Loucy (cell line): ENCODE measurements around the gene TMEM232.

Source experiments
- CTCF ChIP-seq: fragments of 200-600 bp; sonication (generic); conservative IDR thresholded peaks from 2 replicates; pipeline ENCODE4 v1.5.1; 2014; ENCODE audit warnings: mild to moderate bottlenecking, antibody characterized with exemption, low read length
- EZH2phosphoT487 ChIP-seq: fragments of 200-600 bp; IDR thresholded peaks from 2 replicates; pipeline ENCODE4 v1.6.1; 2018; ENCODE audit warnings: antibody characterized with exemption, mild to moderate bottlenecking, moderate library complexity, borderline replicate concordance

GRCh38 chr5:110590187-110590586 is 136.3 kb downstream of the TMEM232 start:
- TF ChIP-seq CTCF = peak; percentile 56
- no peak for TF ChIP-seq EZH2phosphoT487
